PC-9 (cell line): ENCODE measurements around the gene FAM78B.

ENCODE experiments used
- EZH2 ChIP-seq: fragments of 200-600 bp; sonication (generic); IDR thresholded peaks from 2 replicates; pipeline ENCODE4 v1.8.0; 2017; ENCODE audit warnings: antibody characterized with exemption, low read depth
- TF ChIP-seq, protein P1 (sequence below): fragments of 200-600 bp; sonication (generic); conservative IDR thresholded peaks from 2 replicates; pipeline ENCODE4 v1.6.1; 2017; ENCODE audit warnings: mixed run types, antibody characterized with exemption, mild to moderate bottlenecking, moderate library complexity

DNA sequence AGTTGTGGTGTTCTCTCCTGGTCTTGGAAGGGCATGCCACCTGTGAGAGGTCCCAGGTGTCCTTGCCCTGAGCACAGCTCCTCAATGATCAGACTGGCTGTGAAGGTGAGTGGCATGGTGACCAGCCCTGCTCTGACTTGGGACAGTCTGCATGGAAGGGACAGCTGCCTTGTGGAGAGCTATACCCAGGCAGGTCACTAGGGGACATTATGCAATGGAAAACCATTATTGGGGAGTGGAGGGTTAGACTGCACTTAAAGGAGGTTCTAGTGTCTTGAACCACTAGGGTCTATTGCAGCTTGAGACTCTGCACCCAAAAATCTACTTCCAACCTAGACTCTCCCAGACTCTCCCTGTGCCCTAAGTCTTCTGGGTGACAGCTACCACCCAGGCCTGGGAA lies 24.8 kb downstream of the FAM78B start:
- TF ChIP-seq, protein P1, sequence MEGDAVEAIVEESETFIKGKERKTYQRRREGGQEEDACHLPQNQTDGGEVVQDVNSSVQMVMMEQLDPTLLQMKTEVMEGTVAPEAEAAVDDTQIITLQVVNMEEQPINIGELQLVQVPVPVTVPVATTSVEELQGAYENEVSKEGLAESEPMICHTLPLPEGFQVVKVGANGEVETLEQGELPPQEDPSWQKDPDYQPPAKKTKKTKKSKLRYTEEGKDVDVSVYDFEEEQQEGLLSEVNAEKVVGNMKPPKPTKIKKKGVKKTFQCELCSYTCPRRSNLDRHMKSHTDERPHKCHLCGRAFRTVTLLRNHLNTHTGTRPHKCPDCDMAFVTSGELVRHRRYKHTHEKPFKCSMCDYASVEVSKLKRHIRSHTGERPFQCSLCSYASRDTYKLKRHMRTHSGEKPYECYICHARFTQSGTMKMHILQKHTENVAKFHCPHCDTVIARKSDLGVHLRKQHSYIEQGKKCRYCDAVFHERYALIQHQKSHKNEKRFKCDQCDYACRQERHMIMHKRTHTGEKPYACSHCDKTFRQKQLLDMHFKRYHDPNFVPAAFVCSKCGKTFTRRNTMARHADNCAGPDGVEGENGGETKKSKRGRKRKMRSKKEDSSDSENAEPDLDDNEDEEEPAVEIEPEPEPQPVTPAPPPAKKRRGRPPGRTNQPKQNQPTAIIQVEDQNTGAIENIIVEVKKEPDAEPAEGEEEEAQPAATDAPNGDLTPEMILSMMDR: no peak
- no peak for TF ChIP-seq EZH2
